ENCODE measurements around the gene TNS2. TPM values are rescaled to one million over a fixed set of nuclear protein-coding genes. Genes with fewer than 3 reads are reported as not detected.

The TNS2 gene
- total RNA-seq, 1 experiment from 2014 or later, result 0.48 TPM

GRCh38 chr12:53052419-53053217 is 2.8 kb downstream of the TNS2 start:
- DNase-seq, result no peak

DNA sequence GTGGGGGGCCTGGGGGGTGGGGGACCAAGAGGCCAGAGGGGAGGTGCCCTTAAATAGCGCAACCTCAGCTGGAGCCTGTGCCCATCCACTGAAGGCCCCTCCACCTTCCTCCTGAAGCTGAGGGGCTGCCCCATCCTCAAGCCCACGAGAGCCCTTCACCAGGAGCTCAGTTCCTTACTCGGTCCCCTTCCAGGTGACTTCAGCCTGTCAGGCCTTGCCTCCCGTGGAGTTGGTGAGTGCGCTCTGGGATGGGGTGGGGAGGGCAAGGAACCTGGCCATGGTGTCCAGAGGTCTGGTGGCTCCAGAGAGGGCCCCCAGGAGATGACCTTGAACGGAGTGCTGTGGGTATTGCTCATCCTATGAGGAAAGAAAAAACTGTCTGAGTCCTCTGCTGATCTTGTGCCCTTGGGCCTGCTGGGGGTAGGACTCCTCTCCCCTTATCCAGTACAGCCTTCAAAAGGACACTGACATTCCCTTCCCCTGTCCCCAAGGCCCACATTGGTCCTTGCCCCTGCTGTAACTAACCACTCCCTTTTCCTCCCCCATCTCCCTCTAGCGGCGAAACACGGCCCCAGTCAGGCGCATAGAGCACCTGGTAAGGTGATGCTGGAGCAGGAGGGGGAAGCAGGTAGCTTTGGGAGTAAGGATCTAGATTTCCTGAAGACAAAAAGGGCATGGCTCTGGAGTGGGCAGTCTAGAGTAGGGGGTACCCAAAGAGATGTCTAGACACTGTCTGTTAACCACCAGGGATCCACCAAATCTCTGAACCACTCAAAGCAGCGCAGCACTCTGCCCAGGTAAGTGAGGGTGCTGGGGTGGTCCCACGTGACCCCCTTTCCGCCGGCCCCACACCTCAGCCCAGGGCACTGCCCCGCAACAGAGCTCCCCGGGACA is 3.6 kb downstream of the TNS2 start:
- H2AFZ ChIP-seq (ENCODE audit: low read length), result peak overlapping the region; percentile 89
- no peak overlapping the region for H3K27ac ChIP-seq (ENCODE audit: low read length)
- H3K9ac ChIP-seq (ENCODE audit: low read length), result peak overlapping the region; percentile 60
- no peaks in the 10 kb centered on the region for H3K9me3 ChIP-seq (ENCODE audit: low read length)
- 0 out of 2 replicates have a peak, but pooled peaks cover 7% of the 10 kb centered on the region for H4K20me1 ChIP-seq (ENCODE audit: insufficient read depth, low read depth, low read length)
- H3K36me3 ChIP-seq (ENCODE audit: insufficient read depth, low read length), result no peaks in the 10 kb centered on the region
- no peaks in the 10 kb centered on the region for H3K9me2 ChIP-seq (replicated peaks; ENCODE audit: insufficient read depth, low read length)
- peak overlapping the region; percentile 81 for H3K4me2 ChIP-seq (ENCODE audit: low read depth, low read length, poor library complexity, severe bottlenecking)
- peaks cover 14% of the 10 kb centered on the region for H3K4me1 ChIP-seq (ENCODE audit: low read length)
- H3K79me2 ChIP-seq (ENCODE audit: low read length), result no peaks in the 10 kb centered on the region
- H3K27me3 ChIP-seq (ENCODE audit: low read length), result no peaks in the 10 kb centered on the region
- H3K4me3 ChIP-seq (ENCODE audit: low read length), result peak overlapping the region; percentile 74
- peak; percentile 67 for DNase-seq

More at GRCh38 chr12:53052419-53053217, 2.8 kb downstream of the TNS2 start:
- Histone ChIP-seq H3K79me2 (ENCODE audit: low read length) (no peaks in the 10 kb centered on the region), H3K36me3 (ENCODE audit: insufficient read depth, low read length) (no peaks in the 10 kb centered on the region), H3K9me2 (replicated peaks; ENCODE audit: insufficient read depth, low read length) (no peaks in the 10 kb centered on the region), H4K20me1 (ENCODE audit: insufficient read depth, low read depth, low read length) (0 out of 2 replicates have a peak, but pooled peaks cover 9% of the 10 kb centered on the region), H3K27me3 (ENCODE audit: low read length) (no peaks in the 10 kb centered on the region), H3K27ac (ENCODE audit: low read length) (no peak overlapping the region), H3K4me1 (ENCODE audit: low read length) (peaks cover 23% of the 10 kb centered on the region), H3K4me2 (ENCODE audit: low read depth, low read length, poor library complexity, severe bottlenecking) (no peak overlapping the region), H2AFZ (ENCODE audit: low read length) (no peak overlapping the region), H3K9ac (ENCODE audit: low read length) (no peak overlapping the region), H3K4me3 (ENCODE audit: low read length) (no peak overlapping the region), H3K9me3 (ENCODE audit: low read length) (no peaks in the 10 kb centered on the region)

DNA sequence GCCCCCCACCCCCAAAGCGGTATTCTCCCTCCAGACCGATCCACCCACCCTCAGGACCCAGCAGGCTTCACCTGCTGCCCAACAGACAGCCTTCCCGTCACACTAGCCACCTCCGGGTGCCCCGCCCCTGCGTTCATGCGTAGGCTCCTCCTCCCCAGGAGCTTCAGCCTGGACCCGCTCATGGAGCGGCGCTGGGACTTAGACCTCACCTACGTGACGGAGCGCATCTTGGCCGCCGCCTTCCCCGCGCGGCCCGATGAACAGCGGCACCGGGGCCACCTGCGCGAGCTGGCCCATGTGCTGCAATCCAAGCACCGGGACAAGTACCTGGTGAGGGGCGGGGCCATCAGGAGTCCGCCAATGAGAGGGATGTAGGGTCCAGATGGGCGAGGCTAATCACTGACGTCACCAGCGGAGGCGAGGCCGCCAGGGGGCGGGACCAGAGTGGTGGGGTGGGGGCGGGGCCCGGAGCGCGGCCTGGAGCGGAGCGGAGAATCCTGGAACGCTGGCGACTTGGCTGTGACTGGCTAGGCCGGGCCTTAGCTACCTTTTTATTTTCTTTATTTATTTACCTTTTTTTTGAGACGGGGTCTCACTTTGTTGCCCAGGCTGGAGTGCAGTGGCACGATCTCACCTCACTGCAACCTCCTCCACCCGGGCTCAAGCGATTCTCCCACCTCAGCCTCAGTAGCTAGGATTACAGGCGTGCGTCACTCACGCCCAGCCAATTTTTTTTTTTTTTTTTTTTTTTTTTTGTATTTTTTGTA is 4.4 kb downstream of the TNS2 start:
- H3K9me3 ChIP-seq (ENCODE audit: low read length), result no peaks in the 10 kb centered on the region
- no peak overlapping the region for H3K27ac ChIP-seq (ENCODE audit: low read length)
- H3K4me3 ChIP-seq (ENCODE audit: low read length), result peak overlapping the region; percentile 74
- H3K36me3 ChIP-seq (ENCODE audit: insufficient read depth, low read length), result no peaks in the 10 kb centered on the region
- no peaks in the 10 kb centered on the region for H4K20me1 ChIP-seq (ENCODE audit: insufficient read depth, low read depth, low read length)
- peak overlapping the region; percentile 89 for H2AFZ ChIP-seq (ENCODE audit: low read length)
- no peaks in the 10 kb centered on the region for H3K9me2 ChIP-seq (replicated peaks; ENCODE audit: insufficient read depth, low read length)
- H3K4me1 ChIP-seq (ENCODE audit: low read length), result peaks cover 8% of the 10 kb centered on the region
- peak; percentile 95 for DNase-seq
- no peaks in the 10 kb centered on the region for H3K79me2 ChIP-seq (ENCODE audit: low read length)
- peak overlapping the region; percentile 60 for H3K9ac ChIP-seq (ENCODE audit: low read length)
- no peaks in the 10 kb centered on the region for H3K27me3 ChIP-seq (ENCODE audit: low read length)
- H3K4me2 ChIP-seq (ENCODE audit: low read depth, low read length, poor library complexity, severe bottlenecking), result peak overlapping the region; percentile 81

- H3K27me3 ChIP-seq (ENCODE audit: low read length), result no peaks in the 10 kb centered on the region
- H3K4me1 ChIP-seq (ENCODE audit: low read length), result peaks cover 8% of the 10 kb centered on the region
- H3K36me3 ChIP-seq (ENCODE audit: insufficient read depth, low read length), result no peaks in the 10 kb centered on the region
- H3K9me3 ChIP-seq (ENCODE audit: low read length), result no peaks in the 10 kb centered on the region
- no peak overlapping the region for H3K4me2 ChIP-seq (ENCODE audit: low read depth, low read length, poor library complexity, severe bottlenecking)
- no peaks in the 10 kb centered on the region for H3K79me2 ChIP-seq (ENCODE audit: low read length)
- H3K4me3 ChIP-seq (ENCODE audit: low read length), result no peak overlapping the region
- no peak overlapping the region for H2AFZ ChIP-seq (ENCODE audit: low read length)
- H4K20me1 ChIP-seq (ENCODE audit: insufficient read depth, low read depth, low read length), result no peaks in the 10 kb centered on the region
- no peak for DNase-seq
- H3K9ac ChIP-seq (ENCODE audit: low read length), result no peak overlapping the region
- H3K9me2 ChIP-seq (replicated peaks; ENCODE audit: insufficient read depth, low read length), result no peaks in the 10 kb centered on the region
- no peak overlapping the region for H3K27ac ChIP-seq (ENCODE audit: low read length)
Observed at GRCh38 chr12:53055471-53056266, 5.8 kb downstream of the TNS2 start.

DNA sequence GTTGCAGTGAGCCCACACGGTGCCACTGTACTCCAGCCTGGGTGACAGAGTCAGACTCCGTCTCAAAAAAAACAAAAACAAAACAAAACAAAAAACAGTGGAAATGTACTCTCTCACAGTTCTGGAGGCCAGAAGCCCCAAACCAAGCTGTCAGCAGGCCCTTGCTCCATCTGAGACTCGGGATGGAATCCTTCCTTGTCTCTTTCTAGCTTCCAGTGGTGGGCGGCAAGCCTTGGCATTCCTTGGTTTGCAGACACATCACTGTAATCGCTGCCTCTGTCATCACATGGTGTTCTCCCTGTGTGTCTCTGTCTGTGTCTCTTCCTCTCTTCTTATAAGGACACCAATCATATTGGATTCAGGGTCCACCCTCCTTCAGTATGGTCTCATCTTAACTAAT is 6.4 kb downstream of the TNS2 start:
- H3K27ac ChIP-seq (ENCODE audit: low read length), result no peak overlapping the region
- no peaks in the 10 kb centered on the region for H3K9me2 ChIP-seq (replicated peaks; ENCODE audit: insufficient read depth, low read length)
- DNase-seq, result no peak
- H3K27me3 ChIP-seq (ENCODE audit: low read length), result no peaks in the 10 kb centered on the region
- H3K4me3 ChIP-seq (ENCODE audit: low read length), result no peak overlapping the region
- H3K4me2 ChIP-seq (ENCODE audit: low read depth, low read length, poor library complexity, severe bottlenecking), result no peak overlapping the region
- no peak overlapping the region for H2AFZ ChIP-seq (ENCODE audit: low read length)
- no peak overlapping the region for H3K9ac ChIP-seq (ENCODE audit: low read length)
- H4K20me1 ChIP-seq (ENCODE audit: insufficient read depth, low read depth, low read length), result no peaks in the 10 kb centered on the region
- H3K4me1 ChIP-seq (ENCODE audit: low read length), result peaks cover 8% of the 10 kb centered on the region
- no peaks in the 10 kb centered on the region for H3K79me2 ChIP-seq (ENCODE audit: low read length)
- H3K9me3 ChIP-seq (ENCODE audit: low read length), result no peaks in the 10 kb centered on the region
- H3K36me3 ChIP-seq (ENCODE audit: insufficient read depth, low read length), result no peaks in the 10 kb centered on the region

DNA sequence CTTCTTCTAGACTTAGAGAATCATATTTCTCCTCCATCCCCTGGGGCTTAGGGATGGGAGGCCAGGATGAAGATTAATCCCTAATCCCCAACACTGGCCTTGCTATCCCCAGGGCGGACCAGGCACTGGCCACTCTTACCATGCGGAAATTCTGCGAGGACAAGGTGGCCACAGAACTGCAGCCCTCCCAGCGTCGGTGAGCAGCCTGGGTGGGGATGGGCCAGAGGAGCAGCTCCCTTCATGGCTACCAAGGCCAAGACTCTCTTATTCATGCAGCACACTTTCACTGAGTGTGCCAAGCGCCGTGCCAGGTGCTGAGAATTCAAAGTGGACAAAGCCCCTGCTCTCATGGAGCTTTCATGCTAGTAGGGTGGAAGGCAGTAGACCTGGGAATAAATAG is 7.0 kb downstream of the TNS2 start:
- Histone ChIP-seq H3K9me2 (replicated peaks; ENCODE audit: insufficient read depth, low read length) (no peaks in the 10 kb centered on the region), H3K9me3 (ENCODE audit: low read length) (no peaks in the 10 kb centered on the region), H3K27ac (ENCODE audit: low read length) (no peak overlapping the region), H3K4me3 (ENCODE audit: low read length) (no peak overlapping the region), H3K4me1 (ENCODE audit: low read length) (peaks cover 8% of the 10 kb centered on the region), H3K36me3 (ENCODE audit: insufficient read depth, low read length) (no peaks in the 10 kb centered on the region), H3K79me2 (ENCODE audit: low read length) (no peaks in the 10 kb centered on the region), H3K9ac (ENCODE audit: low read length) (no peak overlapping the region), H4K20me1 (ENCODE audit: insufficient read depth, low read depth, low read length) (no peaks in the 10 kb centered on the region), H2AFZ (ENCODE audit: low read length) (no peak overlapping the region), H3K4me2 (ENCODE audit: low read depth, low read length, poor library complexity, severe bottlenecking) (no peak overlapping the region), H3K27me3 (ENCODE audit: low read length) (no peaks in the 10 kb centered on the region)
- no peak for DNase-seq

- no peaks in the 10 kb centered on the region for H3K36me3 ChIP-seq (ENCODE audit: insufficient read depth, low read length)
- no peak for DNase-seq
- peaks cover 8% of the 10 kb centered on the region for H3K4me1 ChIP-seq (ENCODE audit: low read length)
- H3K4me2 ChIP-seq (ENCODE audit: low read depth, low read length, poor library complexity, severe bottlenecking), result no peak overlapping the region
- no peaks in the 10 kb centered on the region for H3K27me3 ChIP-seq (ENCODE audit: low read length)
- no peak overlapping the region for H3K4me3 ChIP-seq (ENCODE audit: low read length)
- H3K9ac ChIP-seq (ENCODE audit: low read length), result no peak overlapping the region
- H3K9me3 ChIP-seq (ENCODE audit: low read length), result no peaks in the 10 kb centered on the region
- no peak overlapping the region for H2AFZ ChIP-seq (ENCODE audit: low read length)
- H3K27ac ChIP-seq (ENCODE audit: low read length), result no peak overlapping the region
- no peaks in the 10 kb centered on the region for H4K20me1 ChIP-seq (ENCODE audit: insufficient read depth, low read depth, low read length)
- no peaks in the 10 kb centered on the region for H3K79me2 ChIP-seq (ENCODE audit: low read length)
- H3K9me2 ChIP-seq (replicated peaks; ENCODE audit: insufficient read depth, low read length), result no peaks in the 10 kb centered on the region
Observed at GRCh38 chr12:53057816-53058500, 8.1 kb downstream of the TNS2 start.

Measured in Karpas-422 (cell line).